ACC112 (cell line): ENCODE data around the gene SLC25A38.
"Not testable (repeated sequence)": the region's sequence is repeated elsewhere in the genome, so short reads cannot be mapped to it uniquely, and the experiment has no call there.

ENCODE experiments used
- H2AFZ ChIP-seq: fragments of 200-600 bp; sonication (generic); one replicate; pipeline ENCODE4 v1.6.0; 2017; ENCODE audit warnings: antibody characterized with exemption, low read length; ENCODE audit not compliant: unreplicated experiment
- H3K27ac ChIP-seq: fragments of 200-600 bp; sonication (generic); 2 replicates; pipeline ENCODE4 v1.5.1; 2014; ENCODE audit warnings: low read depth, mild to moderate bottlenecking, antibody characterized with exemption, low read length, moderate library complexity
- H3K27me3 ChIP-seq: fragments of 200-600 bp; sonication (generic); 2 replicates; pipeline ENCODE4 v1.6.1; 2014; ENCODE audit warnings: mild to moderate bottlenecking, antibody characterized with exemption, low read length, moderate library complexity, mixed read lengths; ENCODE audit not compliant: insufficient read depth
- H3K36me3 ChIP-seq: fragments of 200-600 bp; sonication (generic); 2 replicates; pipeline ENCODE4 v1.6.1; 2016; ENCODE audit warnings: mild to moderate bottlenecking, antibody characterized with exemption, low read length, moderate library complexity, mixed read lengths; ENCODE audit not compliant: insufficient read depth
- H3K4me1 ChIP-seq: fragments of 200-600 bp; sonication (generic); one replicate; pipeline ENCODE4 v1.6.1; 2016; ENCODE audit warnings: low read length, mixed read lengths; ENCODE audit not compliant: insufficient read depth, unreplicated experiment, control insufficient read depth
- H3K4me3 ChIP-seq: fragments of 200-600 bp; sonication (generic); 2 replicates; pipeline ENCODE4 v1.5.1; 2014; ENCODE audit warnings: mild to moderate bottlenecking, low read depth, low read length
- H3K79me2 ChIP-seq: fragments of 200-600 bp; sonication (generic); one replicate; pipeline ENCODE4 v1.6.0; 2016; ENCODE audit warnings: low read length; ENCODE audit not compliant: control insufficient read depth, unreplicated experiment, insufficient read depth

Gene SLC25A38

GRCh38 chr3:39407773-39408492 lies 24.8 kb downstream of the SLC25A38 start:
- H3K79me2 ChIP-seq = peaks cover 39% of the 10 kb centered on the region
- peaks cover 44% of the 10 kb centered on the region for H3K36me3 ChIP-seq

GRCh38 chr3:39408493-39409372 lies 25.6 kb downstream of the SLC25A38 start:
- H2AFZ ChIP-seq = no peak overlapping the region
- peaks cover 52% of the 10 kb centered on the region for H3K36me3 ChIP-seq
- H3K4me1 ChIP-seq = peaks cover 27% of the 10 kb centered on the region
- peak overlapping the region; percentile 88 for H3K4me3 ChIP-seq
- H3K79me2 ChIP-seq = peaks cover 39% of the 10 kb centered on the region
- H3K27ac ChIP-seq = 0 out of 2 replicates have a peak overlapping the region, but pooled peaks have one; percentile 81
- H3K27me3 ChIP-seq = no peaks in the 10 kb centered on the region

More at GRCh38 chr3:39407773-39408492, 24.8 kb downstream of the SLC25A38 start:
- no peaks in the 10 kb centered on the region for H3K27me3 ChIP-seq
- H3K27ac ChIP-seq = peak overlapping the region; percentile 81
- H3K4me1 ChIP-seq = peaks cover 27% of the 10 kb centered on the region
- no peak overlapping the region for H2AFZ ChIP-seq
- H3K4me3 ChIP-seq = peak overlapping the region; percentile 88

GRCh38 chr3:39409514-39410136 lies 26.5 kb downstream of the SLC25A38 start:
- Histone ChIP-seq H3K4me1 (peaks cover 27% of the 10 kb centered on the region), H3K4me3 (peak overlapping the region; percentile 61), H3K79me2 (peaks cover 39% of the 10 kb centered on the region), H2AFZ (no peak overlapping the region), H3K27me3 (no peaks in the 10 kb centered on the region), H3K36me3 (peaks cover 52% of the 10 kb centered on the region), H3K27ac (peak overlapping the region; percentile 0; the same call in 1 of the 2 replicates)

- Histone ChIP-seq H3K36me3 (peaks cover 52% of the 10 kb centered on the region), H3K79me2 (peaks cover 39% of the 10 kb centered on the region), H3K4me1 (peaks cover 27% of the 10 kb centered on the region), H3K27ac (no peak overlapping the region), H3K27me3 (no peaks in the 10 kb centered on the region), H2AFZ (no peak overlapping the region), H3K4me3 (no peak overlapping the region)
Observed at GRCh38 chr3:39410893-39411292, 27.7 kb downstream of the SLC25A38 start.

- Histone ChIP-seq H3K4me3 (no peak overlapping the region), H3K27me3 (no peaks in the 10 kb centered on the region), H3K36me3 (peaks cover 44% of the 10 kb centered on the region), H2AFZ (no peak overlapping the region), H3K4me1 (peaks cover 25% of the 10 kb centered on the region), H3K79me2 (peaks cover 27% of the 10 kb centered on the region), H3K27ac (no peak overlapping the region)
Observed at GRCh38 chr3:39412668-39413260, 29.6 kb downstream of the SLC25A38 start.

GRCh38 chr3:39413691-39414420 lies 30.7 kb downstream of the SLC25A38 start:
- Histone ChIP-seq H2AFZ (no peak overlapping the region), H3K36me3 (peaks cover 33% of the 10 kb centered on the region), H3K4me1 (peaks cover 14% of the 10 kb centered on the region), H3K27me3 (no peaks in the 10 kb centered on the region), H3K4me3 (no peak overlapping the region), H3K79me2 (peaks cover 16% of the 10 kb centered on the region), H3K27ac (no peak overlapping the region)

- peaks cover 10% of the 10 kb centered on the region for H3K79me2 ChIP-seq
- H3K4me1 ChIP-seq = peaks cover 10% of the 10 kb centered on the region
- H3K27ac ChIP-seq = no peak overlapping the region
- no peak overlapping the region for H3K4me3 ChIP-seq
- H3K36me3 ChIP-seq = peaks cover 29% of the 10 kb centered on the region
- H2AFZ ChIP-seq = no peak overlapping the region
- no peaks in the 10 kb centered on the region for H3K27me3 ChIP-seq
Observed at GRCh38 chr3:39414421-39414907, 31.3 kb downstream of the SLC25A38 start.

GRCh38 chr3:39415302-39415701 lies 32.1 kb downstream of the SLC25A38 start:
- H3K36me3 ChIP-seq = peaks cover 21% of the 10 kb centered on the region
- not testable (repeated sequence) for H3K4me1 ChIP-seq, H3K27me3 ChIP-seq, H3K79me2 ChIP-seq, H3K4me3 ChIP-seq, H3K27ac ChIP-seq, H2AFZ ChIP-seq

GRCh38 chr3:39415983-39416382 lies 32.8 kb downstream of the SLC25A38 start:
- Histone ChIP-seq H3K36me3 (peaks cover 18% of the 10 kb centered on the region), H3K79me2 (no peaks in the 10 kb centered on the region), H3K27ac (no peak overlapping the region), H2AFZ (no peak overlapping the region), H3K4me1 (no peaks in the 10 kb centered on the region), H3K27me3 (no peaks in the 10 kb centered on the region), H3K4me3 (no peak overlapping the region)

- not testable (repeated sequence) for H3K27ac ChIP-seq, H3K4me3 ChIP-seq, H3K27me3 ChIP-seq, H3K79me2 ChIP-seq, H2AFZ ChIP-seq, H3K4me1 ChIP-seq
- peaks cover 14% of the 10 kb centered on the region for H3K36me3 ChIP-seq
Observed at GRCh38 chr3:39416998-39417397, 33.8 kb downstream of the SLC25A38 start.
